Trophoblast cell (in vitro differentiated cells and primary cell): Measurements from ENCODE around the gene ZNF30.

Experiments used
- DNase-seq, 2 donors: peaks; one replicate each; pipeline ENCODE4 v3.0.0-alpha.2; 2016
- H2AFZ ChIP-seq: 2 replicates; pipeline ENCODE4 v1.6.1; 2013; ENCODE audit warnings: low read length, moderate library complexity, mild to moderate bottlenecking; ENCODE audit not compliant: insufficient read depth, poor library complexity
- H2AK5ac ChIP-seq: 2 replicates; pipeline ENCODE4 v1.6.1; 2013; ENCODE audit warnings: mild to moderate bottlenecking, low read length
- H2BK120ac ChIP-seq: 2 replicates; pipeline ENCODE4 v1.6.1; 2013; ENCODE audit warnings: low read length, mild to moderate bottlenecking, moderate library complexity; ENCODE audit not compliant: insufficient read depth, poor library complexity
- H2BK12ac ChIP-seq: 2 replicates; pipeline ENCODE4 v1.6.1; 2013; ENCODE audit warnings: mild to moderate bottlenecking, low read length, moderate library complexity
- H2BK5ac ChIP-seq: 2 replicates; pipeline ENCODE4 v1.6.1; 2013; ENCODE audit warnings: low read length, low read depth, moderate library complexity, mild to moderate bottlenecking; ENCODE audit not compliant: poor library complexity
- H3K14ac ChIP-seq: 2 replicates; pipeline ENCODE4 v1.6.1; 2013; ENCODE audit warnings: mild to moderate bottlenecking, low read length
- H3K18ac ChIP-seq: 2 replicates; pipeline ENCODE4 v1.6.1; 2013; ENCODE audit warnings: mild to moderate bottlenecking, low read length
- H3K23ac ChIP-seq: 2 replicates; pipeline ENCODE4 v1.6.1; 2013; ENCODE audit warnings: low read length
- H3K27ac ChIP-seq: 2 replicates; pipeline ENCODE4 v1.5.1; 2013; ENCODE audit warnings: low read depth, mild to moderate bottlenecking, inconsistent platforms, low read length, moderate library complexity
- H3K27me3 ChIP-seq: 2 replicates; pipeline ENCODE4 v1.6.1; 2013; ENCODE audit warnings: inconsistent platforms, mild to moderate bottlenecking, low read length, moderate library complexity; ENCODE audit not compliant: insufficient read depth
- H3K36me3 ChIP-seq, 2 experiments: 1 replicate in 1 of 2; 2 replicates in 1 of 2; pipeline ENCODE4 v1.6.1; 2013; ENCODE audit warnings: low read length in 2 of 2, mild to moderate bottlenecking in 2 of 2, moderate library complexity in 1 of 2; ENCODE audit not compliant: insufficient read depth in 2 of 2, control insufficient read depth in 1 of 2
- H3K4ac ChIP-seq: 2 replicates; pipeline ENCODE4 v1.6.1; 2013; ENCODE audit warnings: low read depth, mild to moderate bottlenecking, low read length, moderate library complexity
- H3K4me1 ChIP-seq, 2 experiments: 1 replicate in 1 of 2; 2 replicates in 1 of 2; pipeline ENCODE4 v1.6.1; 2013; ENCODE audit warnings: low read length in 2 of 2, mild to moderate bottlenecking in 2 of 2, moderate library complexity in 1 of 2; ENCODE audit not compliant: insufficient read depth in 2 of 2, control insufficient read depth in 1 of 2
- H3K4me2 ChIP-seq: 2 replicates; pipeline ENCODE4 v1.6.1; 2013; ENCODE audit warnings: inconsistent platforms, mild to moderate bottlenecking, low read length, moderate library complexity
- H3K4me3 ChIP-seq: 2 replicates; pipeline ENCODE4 v1.5.1; 2013; ENCODE audit warnings: mild to moderate bottlenecking, low read depth, low read length, inconsistent platforms
- H3K79me1 ChIP-seq: one replicate; pipeline ENCODE4 v1.6.1; 2013; ENCODE audit warnings: low read length
- H3K79me2 ChIP-seq: 2 replicates; pipeline ENCODE4 v1.6.1; 2013; ENCODE audit warnings: low read length, mild to moderate bottlenecking; ENCODE audit not compliant: control insufficient read depth, insufficient read depth, poor library complexity
- H3K9ac ChIP-seq: 2 replicates; pipeline ENCODE4 v1.6.1; 2013; ENCODE audit warnings: mild to moderate bottlenecking, low read length
- H3K9me3 ChIP-seq: 2 replicates; pipeline ENCODE4 v1.6.1; 2013; ENCODE audit warnings: low read depth, mild to moderate bottlenecking, control low read depth, inconsistent platforms, low read length; ENCODE audit not compliant: insufficient read depth
- H4K12ac ChIP-seq: 2 replicates; pipeline ENCODE4 v1.6.1; 2013; ENCODE audit warnings: low read depth, mild to moderate bottlenecking, low read length, moderate library complexity
- H4K8ac ChIP-seq: 2 replicates; pipeline ENCODE4 v1.6.1; 2013; ENCODE audit warnings: low read depth, mild to moderate bottlenecking, low read length, moderate library complexity
- H4K91ac ChIP-seq: one replicate; pipeline ENCODE4 v1.6.1; 2013; ENCODE audit warnings: low read depth, mild to moderate bottlenecking, low read length, moderate library complexity
- WGBS: extraction: QIAGEN DNeasy Blood & Tissue Kit; methylation state at CpG from one replicate; pipeline ENCODE4 v1.1.7; 2013; ENCODE audit warnings: missing lambda C conversion rate; ENCODE audit not compliant: insufficient read length, insufficient coverage; ENCODE audit errors: extremely low coverage; 5-methylcytosine and 5-hydroxymethylcytosine counted together

ZNF30 gene

DNA sequence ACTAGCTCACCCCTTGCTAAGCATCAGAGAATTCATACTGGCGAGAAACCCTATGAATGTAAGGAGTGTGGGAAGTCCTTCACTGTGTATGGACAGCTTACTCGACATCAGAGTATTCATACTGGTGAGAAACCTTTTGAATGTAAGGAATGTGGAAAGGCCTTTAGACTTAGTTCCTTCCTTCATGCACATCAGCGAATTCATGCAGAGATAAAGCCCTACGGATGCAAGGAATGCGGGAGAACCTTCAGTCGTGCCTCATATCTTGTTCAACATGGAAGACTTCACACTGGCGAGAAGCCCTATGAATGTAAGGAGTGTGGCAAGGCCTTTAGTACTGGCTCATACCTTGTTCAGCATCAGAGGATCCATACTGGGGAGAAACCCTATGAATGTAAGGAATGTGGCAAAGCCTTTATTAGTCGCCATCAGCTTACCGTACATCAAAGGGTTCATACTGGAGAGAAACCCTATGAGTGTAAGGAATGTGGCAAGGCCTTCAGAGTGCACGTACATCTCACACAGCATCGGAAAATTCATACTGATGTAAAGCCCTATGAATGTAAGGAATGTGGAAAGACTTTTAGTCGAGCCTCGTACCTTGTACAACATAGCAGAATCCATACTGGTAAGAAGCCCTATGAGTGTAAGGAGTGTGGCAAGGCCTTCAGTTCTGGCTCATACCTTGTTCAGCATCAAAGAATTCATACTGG lies 17.3 kb downstream of the ZNF30 start:
- Histone ChIP-seq H4K12ac (no peak overlapping the region), H3K4me2 (no peak overlapping the region), H4K91ac (no peak overlapping the region), H3K18ac (no peak overlapping the region), H2BK5ac (no peak overlapping the region), H3K4ac (no peak overlapping the region), H3K9ac (no peak overlapping the region), H3K79me1 (no peaks in the 10 kb centered on the region), H3K4me3 (no peak overlapping the region), H3K14ac (no peak overlapping the region), H4K8ac (no peak overlapping the region), H3K4me1 (no peaks in the 10 kb centered on the region), H3K27me3 (no peaks in the 10 kb centered on the region), H2BK120ac (no peak overlapping the region), H3K9me3 (peaks cover 5% of the 10 kb centered on the region), H2AK5ac (no peak overlapping the region), H2BK12ac (no peak overlapping the region), H2AFZ (no peak overlapping the region), H3K23ac (no peak overlapping the region), H3K36me3 (peaks cover 3 to 12% of the 10 kb centered on the region in 2 experiments), H3K27ac (no peak overlapping the region), H3K79me2 (no peaks in the 10 kb centered on the region)
- peak; percentile 85 to 92 for DNase-seq
- no CpG with 5 or more reads among the region's 13 CpGs for WGBS

GRCh38 chr19:34953092-34953491 lies 26.4 kb downstream of the ZNF30 start:
- Histone ChIP-seq H3K79me1 (no peaks in the 10 kb centered on the region), H3K4me3 (no peak overlapping the region)

DNA sequence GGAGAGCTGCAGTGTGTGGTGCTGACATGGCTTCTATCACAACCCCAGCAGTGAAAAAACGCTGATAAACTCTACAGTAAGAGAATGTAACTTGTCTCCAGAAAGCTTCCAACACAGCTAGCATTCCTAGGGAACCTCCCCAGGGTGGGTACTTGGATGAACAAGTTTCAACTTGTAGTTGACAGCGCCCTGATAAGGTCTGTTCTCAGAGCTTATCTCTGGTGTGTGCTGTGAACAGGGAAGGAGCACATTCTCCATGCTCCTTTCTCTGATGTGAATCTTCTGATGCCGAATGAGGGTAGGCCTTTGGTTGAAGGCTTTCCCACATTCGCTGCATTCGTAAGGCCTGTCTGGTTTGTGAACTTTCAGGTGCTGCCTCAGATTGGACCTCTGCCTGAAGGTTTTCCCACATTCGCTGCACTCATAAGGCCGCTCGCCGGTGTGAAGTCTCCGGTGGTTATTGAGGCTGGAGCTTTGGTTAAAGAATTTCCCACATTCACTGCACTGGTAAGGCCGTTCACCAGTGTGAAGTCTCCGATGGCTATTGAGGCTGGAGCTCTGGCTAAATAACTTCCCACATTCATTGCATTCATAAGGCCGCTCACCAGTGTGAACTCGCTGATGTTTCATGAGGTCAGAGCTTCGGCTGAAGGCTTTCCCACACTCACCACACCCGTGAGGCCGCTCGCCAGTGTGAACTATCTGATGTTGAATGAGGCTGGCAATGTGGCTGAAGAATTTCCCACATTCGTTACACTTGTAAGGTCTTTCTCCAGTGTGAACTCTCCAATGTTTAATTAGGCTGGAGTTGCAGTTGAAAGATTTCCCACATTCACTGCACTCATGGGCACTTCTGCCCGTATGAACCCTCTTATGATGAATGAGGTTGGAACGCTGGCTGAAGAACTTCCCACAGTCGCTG lies 31.4 kb downstream of the ZNF30 start:
- no CpG with 5 or more reads among the region's 22 CpGs for WGBS

More at GRCh38 chr19:34953092-34953491, 26.4 kb downstream of the ZNF30 start:
- Histone ChIP-seq H3K27ac (no peak overlapping the region), H3K9me3 (peaks cover 13% of the 10 kb centered on the region), H2BK12ac (no peak overlapping the region), H2BK5ac (no peak overlapping the region), H2AFZ (no peak overlapping the region), H2AK5ac (no peak overlapping the region), H3K23ac (no peak overlapping the region), H4K8ac (no peak overlapping the region), H2BK120ac (no peak overlapping the region), H4K12ac (no peak overlapping the region), H3K79me2 (no peaks in the 10 kb centered on the region), H3K9ac (no peak overlapping the region), H3K4ac (no peak overlapping the region), H3K14ac (no peak overlapping the region), H4K91ac (no peak overlapping the region), H3K4me1 (no peaks in the 10 kb centered on the region), H3K4me2 (no peak overlapping the region), H3K18ac (no peak overlapping the region), H3K27me3 (no peaks in the 10 kb centered on the region), H3K36me3 (peaks cover 6 to 9% of the 10 kb centered on the region in 2 experiments)
- DNase-seq = no peak

GRCh38 chr19:34959021-34959420 lies 32.3 kb downstream of the ZNF30 start:
- Histone ChIP-seq H3K9me3 (peaks cover 37% of the 10 kb centered on the region), H3K79me2 (peaks cover 3% of the 10 kb centered on the region), H4K12ac (no peak overlapping the region), H4K91ac (no peak overlapping the region), H3K79me1 (peaks cover 6% of the 10 kb centered on the region), H2BK5ac (no peak overlapping the region), H2AK5ac (no peak overlapping the region), H3K23ac (no peak overlapping the region), H4K8ac (no peak overlapping the region), H3K4me2 (no peak overlapping the region), H2BK120ac (no peak overlapping the region), H3K14ac (no peak overlapping the region), H3K4ac (no peak overlapping the region), H3K9ac (no peak overlapping the region), H3K4me1 (peaks cover 11 to 13% of the 10 kb centered on the region in 2 experiments), H3K27me3 (no peaks in the 10 kb centered on the region), H3K18ac (no peak overlapping the region), H2AFZ (no peak overlapping the region), H3K27ac (no peak overlapping the region), H3K4me3 (no peak overlapping the region), H3K36me3 (peaks cover 23 to 37% of the 10 kb centered on the region in 2 experiments), H2BK12ac (no peak overlapping the region)
- no CpG with 5 or more reads among the region's 7 CpGs for WGBS
- DNase-seq = no peak

More for the DNA sequence above, 31.4 kb downstream of the ZNF30 start:
- H4K91ac ChIP-seq = no peak overlapping the region
- peaks cover 23 to 37% of the 10 kb centered on the region in 2 experiments for H3K36me3 ChIP-seq
- no peak overlapping the region for H3K23ac ChIP-seq
- H3K27ac ChIP-seq = no peak overlapping the region
- H3K27me3 ChIP-seq = no peaks in the 10 kb centered on the region
- H2BK5ac ChIP-seq = no peak overlapping the region
- H2AFZ ChIP-seq = no peak overlapping the region
- DNase-seq = no peak
- no peak overlapping the region for H3K4me3 ChIP-seq
- no peak overlapping the region for H3K18ac ChIP-seq
- H2BK120ac ChIP-seq = no peak overlapping the region
- H3K79me1 ChIP-seq = no peaks in the 10 kb centered on the region
- H3K79me2 ChIP-seq = no peaks in the 10 kb centered on the region
- no peak overlapping the region for H3K9ac ChIP-seq
- no peak overlapping the region for H3K14ac ChIP-seq
- H3K4ac ChIP-seq = no peak overlapping the region
- peaks cover 37% of the 10 kb centered on the region for H3K9me3 ChIP-seq
- H2BK12ac ChIP-seq = no peak overlapping the region
- no peak overlapping the region for H4K8ac ChIP-seq
- no peak overlapping the region for H2AK5ac ChIP-seq
- H4K12ac ChIP-seq = no peak overlapping the region
- no peak overlapping the region for H3K4me2 ChIP-seq
- peaks cover 7 to 8% of the 10 kb centered on the region in 2 experiments for H3K4me1 ChIP-seq
